PC-9 (cell line): ENCODE measurements around the gene SLC8A2.

ENCODE experiments used
- EZH2 ChIP-seq: fragments of 200-600 bp; sonication (generic); IDR thresholded peaks from 2 replicates; pipeline ENCODE4 v1.8.0; 2017; ENCODE audit warnings: antibody characterized with exemption, low read depth
- TF ChIP-seq, protein P1 (sequence below): fragments of 200-600 bp; sonication (generic); conservative IDR thresholded peaks from 2 replicates; pipeline ENCODE4 v1.6.1; 2017; ENCODE audit warnings: mixed run types, antibody characterized with exemption, mild to moderate bottlenecking, moderate library complexity

DNA sequence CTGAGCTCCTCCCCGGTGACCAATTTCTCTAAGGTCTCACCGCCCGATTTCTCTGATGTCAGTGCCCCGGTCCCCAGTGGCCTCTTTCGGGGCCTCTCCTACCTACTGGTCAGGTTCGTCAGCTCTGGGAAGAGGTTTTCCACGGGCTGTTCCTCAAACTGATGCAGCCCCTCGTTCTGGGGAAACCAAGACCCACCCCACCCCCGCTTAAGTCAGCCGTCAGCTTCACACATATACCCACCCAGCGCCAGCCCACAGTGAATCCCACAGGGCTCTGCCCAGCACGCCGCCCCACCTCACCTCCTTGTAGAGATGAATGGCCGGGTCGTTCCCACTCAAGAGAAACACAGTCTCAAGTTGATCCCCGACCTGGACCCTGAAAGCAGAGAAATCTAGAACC, 9.0 kb upstream of the SLC8A2 start:
- TF ChIP-seq, protein P1, sequence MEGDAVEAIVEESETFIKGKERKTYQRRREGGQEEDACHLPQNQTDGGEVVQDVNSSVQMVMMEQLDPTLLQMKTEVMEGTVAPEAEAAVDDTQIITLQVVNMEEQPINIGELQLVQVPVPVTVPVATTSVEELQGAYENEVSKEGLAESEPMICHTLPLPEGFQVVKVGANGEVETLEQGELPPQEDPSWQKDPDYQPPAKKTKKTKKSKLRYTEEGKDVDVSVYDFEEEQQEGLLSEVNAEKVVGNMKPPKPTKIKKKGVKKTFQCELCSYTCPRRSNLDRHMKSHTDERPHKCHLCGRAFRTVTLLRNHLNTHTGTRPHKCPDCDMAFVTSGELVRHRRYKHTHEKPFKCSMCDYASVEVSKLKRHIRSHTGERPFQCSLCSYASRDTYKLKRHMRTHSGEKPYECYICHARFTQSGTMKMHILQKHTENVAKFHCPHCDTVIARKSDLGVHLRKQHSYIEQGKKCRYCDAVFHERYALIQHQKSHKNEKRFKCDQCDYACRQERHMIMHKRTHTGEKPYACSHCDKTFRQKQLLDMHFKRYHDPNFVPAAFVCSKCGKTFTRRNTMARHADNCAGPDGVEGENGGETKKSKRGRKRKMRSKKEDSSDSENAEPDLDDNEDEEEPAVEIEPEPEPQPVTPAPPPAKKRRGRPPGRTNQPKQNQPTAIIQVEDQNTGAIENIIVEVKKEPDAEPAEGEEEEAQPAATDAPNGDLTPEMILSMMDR: no peak
- no peak for TF ChIP-seq EZH2
